ENCODE measurements around the gene TBC1D22B. TPM values are rescaled to one million over a fixed set of nuclear protein-coding genes. Genes with fewer than 3 reads are reported as not detected.

Gene TBC1D22B
- total and polyA plus RNA-seq, 2 experiments from 2014 or later, result 9.1 to 19.9 TPM

DNA sequence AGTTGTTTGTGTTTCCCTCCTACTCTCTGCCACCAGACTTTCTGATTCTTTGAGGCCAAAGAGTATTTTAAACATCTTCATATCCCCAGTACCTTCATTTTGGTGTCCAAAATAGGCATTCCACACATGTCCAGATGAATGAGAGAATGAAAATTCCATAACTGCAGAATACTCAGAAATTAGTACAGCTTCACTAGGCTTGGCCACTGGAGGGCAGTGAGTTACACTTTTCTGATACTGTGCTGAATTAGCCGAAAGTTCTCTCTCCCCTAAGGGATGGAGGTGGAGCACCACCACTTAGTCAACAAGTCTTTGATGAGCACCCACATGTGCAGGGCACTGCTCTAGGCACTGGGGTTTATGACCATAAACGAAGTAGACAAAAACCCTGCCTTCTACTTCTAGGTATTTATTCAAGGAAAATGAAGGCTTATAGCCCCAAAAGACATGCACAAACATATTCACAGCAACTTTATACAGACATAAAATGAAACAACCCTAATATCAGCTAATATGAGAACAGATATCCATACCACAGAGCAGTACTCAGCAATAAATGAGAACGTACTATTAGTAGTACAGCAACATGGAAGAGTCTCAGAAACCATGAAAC is 46.4 kb downstream of the TBC1D22B start:
- H3K36me3 ChIP-seq (ENCODE audit: insufficient read depth), result no peaks in the 10 kb centered on the region
- Mint-ChIP-seq H3K9me3 (no peaks in the 10 kb centered on the region), H3K36me3 (ENCODE audit: low read depth) (peaks cover 9% of the 10 kb centered on the region; the same call in 1 of the 3 replicates), H3K27ac (no peak overlapping the region), H3K4me1 (no peaks in the 10 kb centered on the region), H3K4me3 (no peak overlapping the region), H3K27me3 (ENCODE audit: insufficient read depth, low read depth, poor library complexity) (no peaks in the 10 kb centered on the region)
- H3F3A ChIP-seq (replicated peaks; ENCODE audit: low read depth), result 0 out of 2 replicates have a peak, but pooled peaks cover 3% of the 10 kb centered on the region
- no peak overlapping the region for H2AFZ ChIP-seq
- H3K27ac ChIP-seq (ENCODE audit: low read depth), result no peak overlapping the region
- H3K4me2 ChIP-seq, result no peak overlapping the region
- H3K27me3 ChIP-seq (ENCODE audit: insufficient read depth), result no peaks in the 10 kb centered on the region
- peak; percentile 62 for ATAC-seq
- no peak for TF ChIP-seq POLR2AphosphoS5 (IDR thresholded peaks at IDR 0.05; ENCODE audit: low read depth)
- TF ChIP-seq, protein P1, sequence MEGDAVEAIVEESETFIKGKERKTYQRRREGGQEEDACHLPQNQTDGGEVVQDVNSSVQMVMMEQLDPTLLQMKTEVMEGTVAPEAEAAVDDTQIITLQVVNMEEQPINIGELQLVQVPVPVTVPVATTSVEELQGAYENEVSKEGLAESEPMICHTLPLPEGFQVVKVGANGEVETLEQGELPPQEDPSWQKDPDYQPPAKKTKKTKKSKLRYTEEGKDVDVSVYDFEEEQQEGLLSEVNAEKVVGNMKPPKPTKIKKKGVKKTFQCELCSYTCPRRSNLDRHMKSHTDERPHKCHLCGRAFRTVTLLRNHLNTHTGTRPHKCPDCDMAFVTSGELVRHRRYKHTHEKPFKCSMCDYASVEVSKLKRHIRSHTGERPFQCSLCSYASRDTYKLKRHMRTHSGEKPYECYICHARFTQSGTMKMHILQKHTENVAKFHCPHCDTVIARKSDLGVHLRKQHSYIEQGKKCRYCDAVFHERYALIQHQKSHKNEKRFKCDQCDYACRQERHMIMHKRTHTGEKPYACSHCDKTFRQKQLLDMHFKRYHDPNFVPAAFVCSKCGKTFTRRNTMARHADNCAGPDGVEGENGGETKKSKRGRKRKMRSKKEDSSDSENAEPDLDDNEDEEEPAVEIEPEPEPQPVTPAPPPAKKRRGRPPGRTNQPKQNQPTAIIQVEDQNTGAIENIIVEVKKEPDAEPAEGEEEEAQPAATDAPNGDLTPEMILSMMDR (conservative IDR thresholded peaks at IDR 0.05; ENCODE audit: low read depth in 2 of 2), result peak; percentile 61 to 62
- no peak for TF ChIP-seq ZNF114 (CRISPR knock-in tag; IDR thresholded peaks at IDR 0.05)
- H4K20me1 ChIP-seq (replicated peaks; ENCODE audit: insufficient read depth), result peaks cover 4% of the 10 kb centered on the region; the same call in 1 of the 2 replicates
- DNase-seq (ENCODE audit: low spot score), result peak; percentile 44
- H3K79me2 ChIP-seq (replicated peaks; ENCODE audit: insufficient read depth), result no peaks in the 10 kb centered on the region
- no peaks in the 10 kb centered on the region for H3K4me1 ChIP-seq (ENCODE audit: insufficient read depth)
- H3K4me3 ChIP-seq, result no peak overlapping the region
- H3K9me2 ChIP-seq (ENCODE audit: insufficient read depth), result no peaks in the 10 kb centered on the region

DNA sequence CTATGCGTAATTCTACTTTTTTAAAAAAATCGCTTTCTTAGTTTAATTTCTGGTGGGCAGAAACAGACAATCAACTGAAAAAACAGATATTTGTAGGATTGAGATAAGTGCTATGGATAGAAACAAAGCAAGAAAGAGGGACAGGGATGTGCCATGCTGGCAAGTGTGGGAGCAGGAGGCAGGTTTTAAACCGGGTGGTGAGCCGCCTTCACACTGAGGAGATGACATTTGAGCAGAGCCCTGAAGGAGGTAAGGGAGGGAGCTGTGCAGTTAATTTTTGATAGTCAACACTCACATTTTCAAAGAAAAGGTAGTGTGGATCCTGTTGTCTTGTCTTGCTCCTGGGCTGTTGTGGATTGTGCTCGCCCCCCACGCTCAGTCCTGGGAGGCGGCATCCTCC is 47.2 kb downstream of the TBC1D22B start:
- no peaks in the 10 kb centered on the region for H3K36me3 ChIP-seq (ENCODE audit: insufficient read depth)
- no peaks in the 10 kb centered on the region for H3K4me1 ChIP-seq (ENCODE audit: insufficient read depth)
- Mint-ChIP-seq H3K9me3 (no peaks in the 10 kb centered on the region), H3K36me3 (ENCODE audit: low read depth) (peaks cover 9% of the 10 kb centered on the region; the same call in 1 of the 3 replicates), H3K4me3 (no peak overlapping the region), H3K27me3 (ENCODE audit: insufficient read depth, low read depth, poor library complexity) (no peaks in the 10 kb centered on the region), H3K27ac (no peak overlapping the region), H3K4me1 (no peaks in the 10 kb centered on the region)
- no peak for TF ChIP-seq JUNB (IDR thresholded peaks at IDR 0.05; ENCODE audit: unreplicated experiment)
- no peak for TF ChIP-seq STAT1 (IDR thresholded peaks at IDR 0.05; ENCODE audit: unreplicated experiment)
- TF ChIP-seq, protein P1 (conservative IDR thresholded peaks at IDR 0.05; ENCODE audit: low read depth in 2 of 2), result no peak
- TF ChIP-seq EZH2phosphoT487 (IDR thresholded peaks at IDR 0.05; ENCODE audit: unreplicated experiment), result no peak
- no peak for TF ChIP-seq EZH2 (IDR thresholded peaks at IDR 0.05; ENCODE audit: low read depth, unreplicated experiment)
- H2AFZ ChIP-seq, result no peak overlapping the region
- H3K27ac ChIP-seq (ENCODE audit: low read depth), result no peak overlapping the region
- no peaks in the 10 kb centered on the region for H3K79me2 ChIP-seq (replicated peaks; ENCODE audit: insufficient read depth)
- H3K27me3 ChIP-seq (ENCODE audit: insufficient read depth), result no peaks in the 10 kb centered on the region
- no peak overlapping the region for H3K4me3 ChIP-seq
- H3K4me2 ChIP-seq, result no peak overlapping the region
- no peaks in the 10 kb centered on the region for H3K9me2 ChIP-seq (ENCODE audit: insufficient read depth)
- 0 out of 2 replicates have a peak, but pooled peaks cover 3% of the 10 kb centered on the region for H3F3A ChIP-seq (replicated peaks; ENCODE audit: low read depth)
- no peak for ATAC-seq
- peaks cover 6% of the 10 kb centered on the region; the same call in 1 of the 2 replicates for H4K20me1 ChIP-seq (replicated peaks; ENCODE audit: insufficient read depth)
- DNase-seq (ENCODE audit: low spot score), result no peak
